H1 (cell line): ENCODE results near the gene GRM4. TPM values are rescaled to one million over a fixed set of nuclear protein-coding genes. Genes with fewer than 3 reads are reported as not detected.

Experiments used
- CTCF ChIA-PET: fragments of 300-600 bp; sonication (Branson Sonifier 250); formaldehyde crosslinking; loops from one replicate; lab custom pipeline; 2021; ENCODE audit not compliant: partially characterized antibody; lab: Charles Lee
- POLR2A ChIA-PET: fragments of 300-600 bp; sonication (Branson Sonifier 250); formaldehyde crosslinking; loops from one replicate; lab custom pipeline; 2021; ENCODE audit warnings: inconsistent platforms; ENCODE audit not compliant: partially characterized antibody; lab: Charles Lee
- DNase-seq, 2 experiments: peaks; one replicate each; pipeline versions ENCODE4 v3.0.0 to v3.0.0-alpha.2; 2010 to 2022; ENCODE audit warnings: low spot score in 2 of 2, low read depth in 1 of 2, mixed read lengths in 1 of 2
- FAIRE-seq: peaks from 2 replicates; lab custom pipeline; 2011; peaks lifted over from hg19 to GRCh38; lab: Jason Lieb, UNC
- H2AFZ ChIP-seq: 2 replicates; pipeline ENCODE4 v1.8.1; 2012; ENCODE audit warnings: low read length, inconsistent platforms
- H2AK5ac ChIP-seq: 2 replicates; pipeline ENCODE4 v1.6.1; 2013; ENCODE audit warnings: low read depth, low read length
- H2BK120ac ChIP-seq: replicated peaks from 2 replicates; pipeline ENCODE3; 2013; ENCODE audit warnings: low read depth, low read length, inconsistent platforms
- H2BK12ac ChIP-seq: 2 replicates; pipeline ENCODE4 v1.6.1; 2013; ENCODE audit warnings: low read depth, low read length
- H2BK15ac ChIP-seq: 2 replicates; pipeline ENCODE4 v1.6.1; 2013; ENCODE audit warnings: low read length
- H2BK20ac ChIP-seq: 2 replicates; pipeline ENCODE4 v1.6.1; 2013; ENCODE audit warnings: low read length
- H2BK5ac ChIP-seq: 2 replicates; pipeline ENCODE4 v1.6.1; 2013; ENCODE audit warnings: low read depth, low read length
- H3K14ac ChIP-seq: 2 replicates; pipeline ENCODE4 v1.6.1; 2013; ENCODE audit warnings: inconsistent platforms; ENCODE audit not compliant: insufficient read length
- H3K18ac ChIP-seq: 2 replicates; pipeline ENCODE4 v1.6.1; 2013; ENCODE audit warnings: low read length; ENCODE audit errors: extremely low read depth
- H3K23ac ChIP-seq: 2 replicates; pipeline ENCODE4 v1.6.1; 2013; ENCODE audit warnings: inconsistent platforms; ENCODE audit not compliant: insufficient read length
- H3K23me2 ChIP-seq: 2 replicates; pipeline ENCODE4 v1.6.1; 2013; ENCODE audit warnings: low read depth, low read length
- H3K27ac ChIP-seq: 2 replicates; pipeline ENCODE4 v1.6.1; 2011; ENCODE audit warnings: low read depth, low read length, inconsistent platforms
- H3K27me3 ChIP-seq, 4 experiments: replicated peaks in 1 of 4; 1 replicate in 1 of 4; 2 replicates in 3 of 4; pipeline versions ENCODE4 v1.6.1 to v1.8.1; 2011 to 2013; ENCODE audit warnings: low read length in 3 of 4, mild to moderate bottlenecking in 3 of 4, inconsistent platforms in 2 of 4, mixed read lengths in 2 of 4, moderate library complexity in 1 of 4; ENCODE audit not compliant: control insufficient read depth in 3 of 4, insufficient read depth in 3 of 4; ENCODE audit errors: extremely low read depth in 1 of 4
- H3K36me3 ChIP-seq, 4 experiments: 2 replicates each; pipeline versions ENCODE4 v1.6.1 to v1.8.1; 2011 to 2013; ENCODE audit warnings: mild to moderate bottlenecking in 4 of 4, low read length in 3 of 4, moderate library complexity in 2 of 4, control low read depth in 1 of 4, inconsistent platforms in 1 of 4; ENCODE audit not compliant: insufficient read depth in 4 of 4, control insufficient read depth in 2 of 4
- H3K4ac ChIP-seq: replicated peaks from 2 replicates; pipeline ENCODE3; 2013; ENCODE audit warnings: low read length, low read depth, mixed read lengths, inconsistent platforms; ENCODE audit not compliant: insufficient read length
- H3K4me1 ChIP-seq, 4 experiments: replicated peaks in 1 of 4; 1 replicate in 1 of 4; 2 replicates in 3 of 4; pipeline versions ENCODE4 v1.6.1 to v1.8.1; 2011 to 2013; ENCODE audit warnings: low read length in 3 of 4, inconsistent platforms in 2 of 4, mixed read lengths in 1 of 4; ENCODE audit not compliant: insufficient read depth in 4 of 4, control insufficient read depth in 3 of 4
- H3K4me2 ChIP-seq, 2 experiments: 2 replicates each; pipeline versions ENCODE4 v1.6.1 to v1.8.1; 2011 to 2013; ENCODE audit warnings: low read depth in 2 of 2, low read length in 2 of 2, control low read depth in 1 of 2, inconsistent platforms in 1 of 2, mild to moderate bottlenecking in 1 of 2; ENCODE audit not compliant: insufficient read depth in 1 of 2
- H3K4me3 ChIP-seq, 4 experiments: fragments of 200-600, 300-600 bp in 1 of 4; sonication (generic), shearing (Covaris generic), sonication (Bioruptor Twin) in 1 of 4; 2 replicates each; pipeline versions ENCODE4 v1.5.1 to v1.8.1; 2011 to 2016; ENCODE audit warnings: low read length in 4 of 4, low read depth in 3 of 4, control low read depth in 2 of 4, inconsistent platforms in 2 of 4, mild to moderate bottlenecking in 2 of 4, mixed read lengths in 1 of 4, moderate library complexity in 1 of 4; ENCODE audit not compliant: insufficient read depth in 2 of 4; ENCODE audit errors: extremely low read depth in 1 of 4
- H3K56ac ChIP-seq: replicated peaks from 2 replicates; pipeline ENCODE3; 2013; ENCODE audit warnings: low read depth, mild to moderate bottlenecking, mixed read lengths, low read length, inconsistent platforms; ENCODE audit not compliant: insufficient read length
- H3K79me1 ChIP-seq: 2 replicates; pipeline ENCODE4 v1.6.1; 2013; ENCODE audit warnings: low read depth, low read length, control low read depth
- H3K79me2 ChIP-seq, 2 experiments: 2 replicates each; pipeline versions ENCODE4 v1.6.1 to v1.8.1; 2012 to 2013; ENCODE audit warnings: low read length in 2 of 2, mild to moderate bottlenecking in 2 of 2, inconsistent platforms in 1 of 2; ENCODE audit not compliant: insufficient read depth in 2 of 2, control insufficient read depth in 1 of 2
- H3K9ac ChIP-seq, 4 experiments: replicated peaks in 1 of 4; 1 replicate in 1 of 4; 2 replicates in 3 of 4; pipeline versions ENCODE4 v1.6.1 to v1.8.1; 2011 to 2013; ENCODE audit warnings: low read depth in 3 of 4, low read length in 3 of 4, control low read depth in 2 of 4, mild to moderate bottlenecking in 2 of 4, moderate library complexity in 2 of 4, inconsistent platforms in 1 of 4; ENCODE audit errors: extremely low read depth in 1 of 4
- H3K9me3 ChIP-seq, 2 experiments: 2 replicates each; pipeline versions ENCODE4 v1.6.1 to v1.8.1; 2012 to 2013; ENCODE audit warnings: mild to moderate bottlenecking in 2 of 2, moderate library complexity in 2 of 2, control low read depth in 1 of 2, inconsistent platforms in 1 of 2, low read depth in 1 of 2, low read length in 1 of 2, mixed read lengths in 1 of 2; ENCODE audit not compliant: insufficient read depth in 2 of 2
- H4K20me1 ChIP-seq, 2 experiments: replicated peaks in 1 of 2; 2 replicates each; pipeline versions ENCODE3 to v1.8.1; 2011 to 2013; ENCODE audit warnings: inconsistent platforms in 2 of 2, low read length in 2 of 2, mild to moderate bottlenecking in 1 of 2; ENCODE audit not compliant: insufficient read depth in 2 of 2, control insufficient read depth in 1 of 2
- H4K5ac ChIP-seq: 2 replicates; pipeline ENCODE4 v1.6.1; 2013; ENCODE audit warnings: low read length, low read depth, mixed read lengths, inconsistent platforms; ENCODE audit not compliant: insufficient read length
- H4K8ac ChIP-seq: 2 replicates; pipeline ENCODE4 v1.8.0; 2013; ENCODE audit warnings: mild to moderate bottlenecking, moderate library complexity, low read length, inconsistent platforms; ENCODE audit not compliant: insufficient read depth; ENCODE audit errors: extremely low read depth
- H4K91ac ChIP-seq: replicated peaks from 2 replicates; pipeline ENCODE3; 2013; ENCODE audit warnings: low read length, mixed read lengths, inconsistent platforms; ENCODE audit not compliant: insufficient read length
- ATF2 ChIP-seq: IDR thresholded peaks from 2 replicates; pipeline ENCODE4 v1.6.1; 2012; ENCODE audit warnings: low read length, inconsistent platforms
- BRCA1 ChIP-seq: IDR thresholded peaks from 2 replicates; pipeline ENCODE4 v1.6.1; 2012; ENCODE audit warnings: low read depth, low read length, improper control_type of control experiment
- CHD1 ChIP-seq: IDR thresholded peaks from 2 replicates; pipeline ENCODE4 v1.6.1; 2012; ENCODE audit warnings: low read depth, low read length, improper control_type of control experiment
- CREB1 ChIP-seq: IDR thresholded peaks from 2 replicates; pipeline ENCODE4 v1.6.1; 2012; ENCODE audit warnings: inconsistent platforms
- KDM4A ChIP-seq: IDR thresholded peaks from one replicate; pipeline ENCODE4 v1.7.1; 2012; ENCODE audit warnings: low read depth, mild to moderate bottlenecking, moderate library complexity, low read length, inconsistent platforms; ENCODE audit not compliant: severe bottlenecking
- NANOG ChIP-seq: IDR thresholded peaks from 2 replicates; pipeline ENCODE4 v1.6.1; 2011; ENCODE audit warnings: low read length, low read depth, mild to moderate bottlenecking, inconsistent platforms; ENCODE audit not compliant: insufficient read depth, poor library complexity, severe bottlenecking
- POLR2A ChIP-seq, 2 experiments: IDR thresholded peaks; 1 replicate in 1 of 2; 2 replicates in 1 of 2; pipeline ENCODE4 v1.6.1; 2011; ENCODE audit warnings: low read depth in 2 of 2, low read length in 2 of 2, mild to moderate bottlenecking in 2 of 2; ENCODE audit errors: control extremely low read depth in 1 of 2
- POLR2AphosphoS5 ChIP-seq: IDR thresholded peaks from 2 replicates; pipeline ENCODE4 v1.6.1; 2011; ENCODE audit warnings: low read depth, low read length
- SP2 ChIP-seq: IDR thresholded peaks from 2 replicates; pipeline ENCODE4 v1.6.1; 2012; ENCODE audit warnings: mild to moderate bottlenecking, low read length, inconsistent platforms
- TEAD4 ChIP-seq: IDR thresholded peaks from 2 replicates; pipeline ENCODE4 v1.6.1; 2012; ENCODE audit warnings: low read depth, low read length, inconsistent platforms, mixed read lengths
- ZNF274 ChIP-seq: IDR thresholded peaks from 2 replicates; pipeline ENCODE4 v1.7.0; 2012; ENCODE audit warnings: low read length, borderline replicate concordance; ENCODE audit errors: extremely low read depth
- WGBS, 2 experiments: shearing (Covaris generic) in 1 of 2; methylation state at CpG; one replicate each; pipeline versions ENCODE4 v1.1.6 to v1.1.7; 2013 to 2015; ENCODE audit warnings: low lambda C conversion rate in 2 of 2, mixed read lengths in 2 of 2, inconsistent platforms in 1 of 2, low coverage in 1 of 2, missing lambda C conversion rate in 1 of 2; ENCODE audit not compliant: insufficient replicate concordance in 2 of 2, insufficient coverage in 1 of 2, insufficient read length in 1 of 2; ENCODE audit errors: extremely low coverage in 1 of 2, missing lambda C conversion rate in 1 of 2; 5-methylcytosine and 5-hydroxymethylcytosine counted together
- polyA plus RNA-seq, 7 experiments: library from polyadenylated mRNA; depleted of rRNA in 3 of 7; stranded (reverse) in 5 of 7; unstranded in 2 of 7; fragments of >200 nt in 5 of 7; fragments of 200-250 nt in 2 of 7; gene quantifications; 1 replicate in 5 of 7; 2 replicates in 1 of 7; 4 replicates in 1 of 7; pipeline versions ENCODE4 v1.2.1 to v1.2.3, GENCODE V29; 2011 to 2013; ENCODE audit warnings: missing spikeins in 2 of 7, mixed read lengths in 2 of 7
- total RNA-seq: library from RNA; stranded (reverse); fragmentation: NEBNext Ultra II Directional; extraction: Animal tissue kit (Norgen Biotek cat#: 25700); gene quantifications from 2 replicates; pipeline ENCODE4 v1.2.1, GENCODE V29; 2021

The GRM4 gene
- total and polyA plus RNA-seq, 2 of the 8 experiments (the other 6 are each of a cell fraction or from before 2014, with no cell fraction given), result 19.6 to 21.5 TPM

DNA sequence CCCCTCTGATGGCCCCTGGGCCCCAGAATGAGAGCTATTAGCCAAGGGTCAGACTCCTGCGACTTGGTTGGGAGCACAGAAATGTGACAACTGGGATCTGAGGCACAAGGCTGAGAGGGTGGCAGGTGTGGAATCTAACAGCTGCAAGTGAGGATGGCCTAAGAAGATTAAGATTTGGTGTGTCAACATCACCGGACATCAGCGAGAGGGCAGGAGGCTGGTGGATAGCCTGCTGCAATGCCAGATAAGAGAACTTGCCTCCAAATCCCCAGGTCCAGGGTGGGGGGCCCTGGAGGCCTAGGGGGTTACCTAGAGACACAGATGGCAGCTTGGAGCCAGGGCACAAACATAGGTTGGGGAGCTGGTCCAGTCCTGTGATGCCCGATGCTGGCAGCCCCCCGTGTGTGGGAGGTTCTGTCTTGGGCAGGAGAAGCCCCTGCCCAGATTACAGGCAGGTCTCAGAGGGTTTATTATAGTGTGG is 155.8 kb downstream of the GRM4 start:
- POLR2A ChIA-PET, result interaction anchor here (0.7 to 1.2 kb wide), 2 partner anchors 14 to 279 kb away, joined by 4 read pairs; partner anchors contain the start of gene UQCC2
- no peak overlapping the region for H2BK5ac ChIP-seq
- no peak overlapping the region for H3K14ac ChIP-seq
- no peaks in the 10 kb centered on the region for H3K79me1 ChIP-seq
- H3K23ac ChIP-seq, result no peak overlapping the region
- H3K4me1 ChIP-seq, result peaks cover 0 to 14% (median 3%) of the 10 kb centered on the region in 4 experiments; a peak in 5 of 7 replicates
- DNase-seq (no peak), FAIRE-seq (no peak)
- H3K23me2 ChIP-seq, result no peaks in the 10 kb centered on the region
- H3K56ac ChIP-seq, result no peak overlapping the region
- H3K4me2 ChIP-seq, result no peak overlapping the region
- no peaks in the 10 kb centered on the region for H4K20me1 ChIP-seq
- no peak overlapping the region for H2AFZ ChIP-seq
- CTCF ChIA-PET, result interaction anchor here (0.8 to 6.8 kb wide), 18 partner anchors 9 to 246 kb away, joined by 3 to 47 read pairs (median 4); no protein-coding TSS in a partner anchor
- no peak overlapping the region for H2AK5ac ChIP-seq
- H4K8ac ChIP-seq, result no peak overlapping the region
- no peak overlapping the region for H4K5ac ChIP-seq
- H3K9me3 ChIP-seq, result no peaks in the 10 kb centered on the region
- no peak overlapping the region for H2BK15ac ChIP-seq
- H2BK20ac ChIP-seq, result no peak overlapping the region
- no peak overlapping the region for H3K18ac ChIP-seq
- no peak overlapping the region for H3K27ac ChIP-seq
- H2BK120ac ChIP-seq, result no peak overlapping the region
- no peaks in the 10 kb centered on the region for H3K36me3 ChIP-seq
- H3K9ac ChIP-seq, result no peak overlapping the region
- no peaks in the 10 kb centered on the region for H3K79me2 ChIP-seq
- H3K4ac ChIP-seq, result no peak overlapping the region
- no peak overlapping the region for H4K91ac ChIP-seq
- no peaks in the 10 kb centered on the region; a peak in 4 of 7 replicates for H3K27me3 ChIP-seq
- WGBS, 2 experiments, result 88% methylated on average over 5 of the region's 5 CpGs; no CpG with 5 or more reads in 1 of the 2 experiments
- TF ChIP-seq POLR2A (IDR thresholded peaks at IDR 0.05; ENCODE audit: control extremely low read depth in 1 of 2, low read depth in 2 of 2, low read length in 2 of 2) (no peak), ATF2 (no peak), KDM4A (no peak), SP2 (no peak), CHD1 (no peak), NANOG (no peak), POLR2AphosphoS5 (no peak), BRCA1 (no peak), CREB1 (no peak), TEAD4 (no peak), ZNF274 (no peak)
- H2BK12ac ChIP-seq, result no peak overlapping the region
- H3K4me3 ChIP-seq, result no peak overlapping the region
